Large intestine (tissue), 3 donors: ENCODE results near the gene INSC. TPM values are rescaled to one million over a fixed set of nuclear protein-coding genes. Genes with fewer than 3 reads are reported as not detected.

Experiments used
- DNase-seq, 2 donors: peaks; one replicate each; pipeline versions ENCODE4 v3.0.0 to v3.0.0-alpha.2; 2013
- H3K27ac ChIP-seq: one replicate; pipeline ENCODE4 v1.5.1; 2013; ENCODE audit warnings: low read length
- H3K27me3 ChIP-seq: 2 replicates; pipeline ENCODE4 v1.6.1; 2013; ENCODE audit warnings: low read length; ENCODE audit not compliant: control insufficient read depth, insufficient read depth
- H3K36me3 ChIP-seq: 2 replicates; pipeline ENCODE4 v1.6.1; 2013; ENCODE audit warnings: low read length; ENCODE audit not compliant: control insufficient read depth, insufficient read depth
- H3K4me1 ChIP-seq: one replicate; pipeline ENCODE4 v1.6.1; 2013; ENCODE audit warnings: low read length; ENCODE audit not compliant: control insufficient read depth, insufficient read depth
- H3K4me3 ChIP-seq: one replicate; pipeline ENCODE4 v1.5.1; 2013; ENCODE audit warnings: low read length
- H3K9me3 ChIP-seq: one replicate; pipeline ENCODE4 v1.6.1; 2013; ENCODE audit warnings: mild to moderate bottlenecking, low read depth, low read length, moderate library complexity; ENCODE audit not compliant: control insufficient read depth
- WGBS: methylation state at CpG from one replicate; pipeline ENCODE4 v1.1.5; 2013; ENCODE audit warnings: low lambda C conversion rate; ENCODE audit not compliant: insufficient coverage; 5-methylcytosine and 5-hydroxymethylcytosine counted together
- polyA plus RNA-seq: library from polyadenylated mRNA; unstranded; fragments of 120-200 nt; gene quantifications from one replicate; pipeline ENCODE4 v1.2.1, GENCODE V29; 2013

The INSC gene
- polyA plus RNA-seq, 1 donor = 7.2 TPM

DNA sequence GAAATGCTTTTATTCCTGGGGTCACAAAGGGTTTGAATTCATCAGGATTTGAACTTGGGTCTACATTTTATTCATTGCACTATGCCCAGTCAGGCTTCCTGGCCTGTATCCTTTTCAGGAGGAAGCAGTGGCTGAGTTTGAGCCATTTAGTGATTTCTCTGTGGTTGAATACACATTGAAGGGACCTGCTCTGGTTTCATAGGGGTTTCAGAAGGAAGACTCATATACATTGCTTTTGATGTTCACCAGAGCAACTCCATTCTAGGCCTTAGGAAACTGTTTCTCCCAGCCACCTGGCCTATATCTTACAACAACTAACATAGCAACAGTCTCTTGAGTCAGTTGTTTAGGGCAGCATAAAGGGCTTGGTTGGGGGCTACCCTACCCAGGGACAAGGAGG lies 165.7 kb downstream of the INSC start:
- no peaks in the 10 kb centered on the region for H3K9me3 ChIP-seq
- no peak overlapping the region for H3K27ac ChIP-seq
- no peak for DNase-seq
- no peak overlapping the region for H3K4me3 ChIP-seq
- H3K27me3 ChIP-seq = no peaks in the 10 kb centered on the region
- H3K36me3 ChIP-seq = no peaks in the 10 kb centered on the region
- no peaks in the 10 kb centered on the region for H3K4me1 ChIP-seq

DNA sequence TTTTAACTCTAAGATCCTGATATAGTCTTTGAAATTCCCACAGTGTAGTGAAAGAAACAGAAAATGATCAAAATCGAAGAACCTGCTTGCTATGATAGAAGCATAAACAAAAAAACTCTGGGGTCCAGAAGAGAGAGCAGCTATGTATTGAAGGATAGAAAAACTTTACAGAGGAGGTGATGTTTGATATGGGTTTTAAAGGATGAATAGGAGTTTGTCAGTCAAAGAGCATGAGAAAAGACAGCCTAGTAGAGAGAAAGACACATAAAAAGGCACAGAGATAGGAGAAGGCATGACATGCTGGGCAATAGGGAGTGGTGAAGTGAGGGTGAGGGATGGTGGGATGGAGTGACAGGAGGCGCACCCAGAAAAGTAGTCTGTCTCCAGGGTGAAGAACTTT lies 168.0 kb downstream of the INSC start:
- H3K4me3 ChIP-seq = no peak overlapping the region
- no peaks in the 10 kb centered on the region for H3K4me1 ChIP-seq
- 100% methylated on average over 1 of the region's 2 CpGs for WGBS
- no peaks in the 10 kb centered on the region for H3K36me3 ChIP-seq
- no peak for DNase-seq
- H3K9me3 ChIP-seq = no peaks in the 10 kb centered on the region
- H3K27ac ChIP-seq = no peak overlapping the region
- H3K27me3 ChIP-seq = no peaks in the 10 kb centered on the region

- H3K4me3 ChIP-seq = no peak overlapping the region
- 100% methylated on average over 1 of the region's 2 CpGs for WGBS
- no peak overlapping the region for H3K27ac ChIP-seq
- no peaks in the 10 kb centered on the region for H3K9me3 ChIP-seq
- H3K27me3 ChIP-seq = no peaks in the 10 kb centered on the region
- H3K36me3 ChIP-seq = no peaks in the 10 kb centered on the region
- no peaks in the 10 kb centered on the region for H3K4me1 ChIP-seq
- DNase-seq = no peak
These were observed 171.7 kb downstream of the INSC start for GRCh38 chr11:15286465-15286864.

- no CpG with 5 or more reads among the region's 2 CpGs for WGBS
- Histone ChIP-seq H3K9me3 (no peaks in the 10 kb centered on the region), H3K4me1 (no peaks in the 10 kb centered on the region)
These were observed 174.1 kb downstream of the INSC start for GRCh38 chr11:15288863-15289262.

DNA sequence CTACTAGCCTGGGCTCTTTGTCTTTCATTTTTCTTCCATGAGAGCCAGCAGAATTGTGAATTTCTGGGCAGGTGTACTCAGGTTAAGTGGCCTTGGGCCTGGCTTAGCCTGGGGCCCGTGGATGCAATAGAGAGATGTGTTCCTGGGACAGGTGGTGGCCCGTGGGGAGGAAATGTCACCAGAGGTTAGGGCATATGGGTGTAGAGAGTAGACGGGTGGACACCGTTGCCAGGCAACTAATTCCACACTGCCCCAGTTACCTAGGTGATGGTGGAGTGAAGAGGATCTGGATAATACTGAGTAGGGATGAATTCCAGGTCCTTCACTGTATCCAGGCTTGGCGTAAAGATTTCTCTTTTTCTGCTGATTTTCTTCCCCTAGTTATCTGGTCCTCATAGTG lies 175.0 kb downstream of the INSC start:
- no peak for DNase-seq

More at GRCh38 chr11:15288863-15289262, 174.1 kb downstream of the INSC start:
- H3K27ac ChIP-seq = no peak overlapping the region
- no peaks in the 10 kb centered on the region for H3K27me3 ChIP-seq
- no peak overlapping the region for H3K4me3 ChIP-seq
- no peak for DNase-seq
- H3K36me3 ChIP-seq = no peaks in the 10 kb centered on the region

DNA sequence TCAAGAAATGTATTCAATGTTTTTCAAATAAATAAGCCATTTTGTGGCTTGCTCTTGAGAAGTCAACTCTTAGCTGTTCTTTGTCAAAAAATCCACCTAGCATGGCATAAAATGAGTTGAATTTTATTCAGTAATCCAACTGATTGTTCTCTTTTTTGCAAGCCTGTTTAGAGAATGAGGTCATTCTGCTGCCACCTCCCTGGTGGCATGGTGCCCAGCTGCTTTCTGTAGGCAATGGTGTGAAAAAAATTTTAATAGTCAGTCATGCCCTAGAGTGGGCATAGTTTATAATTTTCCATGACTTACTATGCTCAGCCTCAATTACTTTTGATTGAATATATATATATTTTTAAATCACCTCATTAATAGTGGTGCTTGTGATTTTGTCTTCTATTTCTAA lies 177.2 kb downstream of the INSC start:
- no peak for DNase-seq
- no peaks in the 10 kb centered on the region for H3K9me3 ChIP-seq
- H3K27me3 ChIP-seq = peaks cover 5% of the 10 kb centered on the region
- H3K4me1 ChIP-seq = no peaks in the 10 kb centered on the region
- no peak overlapping the region for H3K27ac ChIP-seq
- no peaks in the 10 kb centered on the region for H3K36me3 ChIP-seq
- H3K4me3 ChIP-seq = no peak overlapping the region

More for the DNA sequence above, 175.0 kb downstream of the INSC start:
- Histone ChIP-seq H3K9me3 (no peaks in the 10 kb centered on the region), H3K27ac (no peak overlapping the region), H3K4me1 (no peaks in the 10 kb centered on the region), H3K27me3 (no peaks in the 10 kb centered on the region), H3K4me3 (no peak overlapping the region), H3K36me3 (no peaks in the 10 kb centered on the region)
- WGBS = 67% methylated on average over 1 of the region's 5 CpGs

DNA sequence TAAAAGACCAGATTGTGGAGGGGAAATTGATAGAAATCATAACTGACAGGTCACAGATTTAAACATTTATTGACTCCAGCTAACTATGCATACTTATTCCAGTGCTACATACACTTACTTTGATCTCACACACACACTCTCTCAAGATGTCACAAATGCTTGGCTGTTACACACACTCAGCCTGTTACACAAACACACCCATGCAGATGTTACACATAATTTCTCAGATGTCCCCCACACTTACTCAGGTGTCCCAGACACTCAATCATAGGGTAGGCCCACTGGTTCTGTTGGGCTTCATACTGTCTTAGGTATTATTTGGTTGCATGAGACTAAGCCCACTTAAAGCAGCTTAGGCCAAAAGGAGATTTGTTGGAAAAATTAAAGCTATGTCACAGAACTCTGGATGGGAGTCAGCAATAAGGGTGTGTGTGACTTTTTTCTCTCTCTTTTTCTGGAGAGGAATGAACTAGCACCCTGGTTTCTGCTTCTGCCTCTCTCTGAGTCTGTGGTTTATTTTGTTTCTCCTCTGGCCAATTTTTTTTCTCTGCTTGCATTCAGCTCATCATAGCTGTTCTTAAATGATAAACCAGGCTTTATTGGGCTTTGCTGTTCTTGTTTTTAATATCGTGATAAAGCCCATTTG lies 179.4 kb downstream of the INSC start:
- no peak overlapping the region for H3K27ac ChIP-seq
- H3K4me3 ChIP-seq = no peak overlapping the region
- DNase-seq = no peak
- H3K4me1 ChIP-seq = no peaks in the 10 kb centered on the region
- no CpG with 5 or more reads among the region's 1 CpG for WGBS
- no peaks in the 10 kb centered on the region for H3K36me3 ChIP-seq
- no peaks in the 10 kb centered on the region for H3K9me3 ChIP-seq
- peaks cover 9% of the 10 kb centered on the region for H3K27me3 ChIP-seq

- Histone ChIP-seq H3K9me3 (no peaks in the 10 kb centered on the region), H3K36me3 (no peaks in the 10 kb centered on the region), H3K4me1 (no peaks in the 10 kb centered on the region), H3K27ac (no peak overlapping the region), H3K27me3 (peaks cover 9% of the 10 kb centered on the region), H3K4me3 (no peak overlapping the region)
- DNase-seq = no peak
- no CpG with 5 or more reads among the region's 1 CpG for WGBS
These were observed 181.0 kb downstream of the INSC start for GRCh38 chr11:15295695-15296094.

Other genes with a start within 250 kb of the INSC start
- gene CYP2R1, start 222.7 kb upstream of the INSC start, polyA plus RNA-seq = 14.6 TPM
- 2.0 TPM for gene CALCA, start 142.6 kb upstream of the INSC start, polyA plus RNA-seq
- 4.3 TPM for gene CALCB, start 41.3 kb upstream of the INSC start, polyA plus RNA-seq